ENCODE results near the gene SPRY1. TPM values are rescaled to one million over a fixed set of nuclear protein-coding genes. Genes with fewer than 3 reads are reported as not detected.

The SPRY1 gene
- total RNA-seq, 1 donor from 2014 or later: 86.6 TPM

GRCh38 chr4:123362103-123362502 lies 34.5 kb upstream of the SPRY1 start:
- H3K27ac ChIP-seq: no peak overlapping the region

GRCh38 chr4:123363729-123364128 lies 32.9 kb upstream of the SPRY1 start:
- H3K4me1 ChIP-seq: no peaks in the 10 kb centered on the region
- H3K4me3 ChIP-seq: no peak overlapping the region
- no peak for ATAC-seq
- intact Hi-C loops (cut with DNase I): no loop called here
- no peak for DNase-seq
- H3K9me3 ChIP-seq: no peaks in the 10 kb centered on the region
- TF ChIP-seq CTCF (IDR thresholded peaks at IDR 0.05): no peak
- no peaks in the 10 kb centered on the region for H3K36me3 ChIP-seq
- no peak overlapping the region for H3K27ac ChIP-seq
- H3K27me3 ChIP-seq (ENCODE audit: low read depth): no peaks in the 10 kb centered on the region

More at GRCh38 chr4:123362103-123362502, 34.5 kb upstream of the SPRY1 start:
- Histone ChIP-seq H3K36me3 (no peaks in the 10 kb centered on the region), H3K4me3 (no peak overlapping the region), H3K4me1 (no peaks in the 10 kb centered on the region), H3K27me3 (ENCODE audit: low read depth) (no peaks in the 10 kb centered on the region), H3K9me3 (no peaks in the 10 kb centered on the region)
- no peak for TF ChIP-seq CTCF (IDR thresholded peaks at IDR 0.05)
- no peak for DNase-seq
- no peak for ATAC-seq
- intact Hi-C loops (cut with DNase I): no loop called here

GRCh38 chr4:123364906-123365305 lies 31.7 kb upstream of the SPRY1 start:
- intact Hi-C loops (cut with DNase I): no loop called here
- Histone ChIP-seq H3K4me3 (no peak overlapping the region), H3K27ac (no peak overlapping the region), H3K36me3 (no peaks in the 10 kb centered on the region), H3K4me1 (no peaks in the 10 kb centered on the region), H3K27me3 (ENCODE audit: low read depth) (no peaks in the 10 kb centered on the region), H3K9me3 (no peaks in the 10 kb centered on the region)
- no peak for TF ChIP-seq CTCF (IDR thresholded peaks at IDR 0.05)
- no peak for ATAC-seq
- no peak for DNase-seq

- no peak for TF ChIP-seq CTCF (IDR thresholded peaks at IDR 0.05)
- DNase-seq: no peak
- no peaks in the 10 kb centered on the region for H3K36me3 ChIP-seq
- H3K4me3 ChIP-seq: no peak overlapping the region
- H3K4me1 ChIP-seq: no peaks in the 10 kb centered on the region
- H3K27me3 ChIP-seq (ENCODE audit: low read depth): no peaks in the 10 kb centered on the region
- no peaks in the 10 kb centered on the region for H3K9me3 ChIP-seq
- intact Hi-C loops (cut with DNase I): no loop called here
- no peak for ATAC-seq
- no peak overlapping the region for H3K27ac ChIP-seq
Measured at GRCh38 chr4:123365412-123365811, 31.2 kb upstream of the SPRY1 start.

- intact Hi-C loops (cut with DNase I): no loop called here
- no peak for ATAC-seq
Measured at GRCh38 chr4:123366144-123366748, 30.3 kb upstream of the SPRY1 start.

More at GRCh38 chr4:123366144-123366748, 30.3 kb upstream of the SPRY1 start:
- Histone ChIP-seq H3K9me3 (no peaks in the 10 kb centered on the region), H3K4me3 (no peak overlapping the region), H3K27me3 (ENCODE audit: low read depth) (no peaks in the 10 kb centered on the region), H3K27ac (no peak overlapping the region), H3K4me1 (no peaks in the 10 kb centered on the region), H3K36me3 (no peaks in the 10 kb centered on the region)
- DNase-seq: no peak
- no peak for TF ChIP-seq CTCF (IDR thresholded peaks at IDR 0.05)
